ENCODE measurements around the gene FAXDC2. TPM values are rescaled to one million over a fixed set of nuclear protein-coding genes. Genes with fewer than 3 reads are reported as not detected.

The FAXDC2 gene
- total and polyA plus RNA-seq, 9 of the 15 experiments (the other 6 are each of a cell fraction or from before 2014, with no cell fraction given): 2.4 to 30.0 (median 9.9) TPM

GRCh38 chr5:154811653-154812465, 38.5 kb downstream of the FAXDC2 start (continued):
- TF ChIP-seq DEAF1 (CRISPR knock-in tag; IDR thresholded peaks at IDR 0.05) (peak; percentile 76), SOX6 (IDR thresholded peaks at IDR 0.05) (no peak), CTCF (IDR thresholded peaks at IDR 0.05 in 2 of 3, conservative IDR thresholded peaks at IDR 0.05 in 1 of 3; ENCODE audit: insufficient read depth in 2 of 3, low read depth in 1 of 3, low read length in 3 of 3) (peak; percentile 80 to 88 (median 82)), ZNF316 (IDR thresholded peaks at IDR 0.05) (peak; percentile 53), VEZF1 (CRISPR knock-in tag; IDR thresholded peaks at IDR 0.05) (peak; percentile 42; the same call in 1 of the 2 replicates), RAD21 (CRISPR knock-in tag; conservative IDR thresholded peaks at IDR 0.05 in 1 of 2, IDR thresholded peaks at IDR 0.05 in 1 of 2) (peak; percentile 85), TRIM25 (IDR thresholded peaks at IDR 0.05; ENCODE audit: borderline replicate concordance) (no peak), SMC3 (conservative IDR thresholded peaks at IDR 0.05; ENCODE audit: insufficient read depth, low read depth, low read length) (peak; percentile 48), YBX1 (IDR thresholded peaks at IDR 0.05) (no peak), HIVEP1 (CRISPR knock-in tag; IDR thresholded peaks at IDR 0.05) (no peak), SIX5 (IDR thresholded peaks at IDR 0.05; ENCODE audit: borderline replicate concordance in 1 of 2, insufficient read depth in 1 of 2, low read depth in 1 of 2, low read length in 2 of 2) (0 out of 4 replicates have a peak, but pooled peaks of 1 of the 2 experiments have one; percentile 13), KAT8 (IDR thresholded peaks at IDR 0.05; ENCODE audit: low read depth) (no peak), ZNF354B (CRISPR knock-in tag; IDR thresholded peaks at IDR 0.05) (no peak), KDM1A (IDR thresholded peaks at IDR 0.05) (peak; percentile 48 to 57; a peak in 2 of 4 replicates)

Measured in K562 (cell line).